HG03378 (cell line): ENCODE measurements around the gene SLC38A3.

Source experiments
- ATAC-seq: cut with Tn5 transposase; IDR thresholded peaks from one replicate; pipeline ENCODE4 v1.9.1; 2021; ENCODE audit warnings: mild to moderate bottlenecking, moderate library complexity; ENCODE audit not compliant: unreplicated experiment

SLC38A3 gene

GRCh38 chr3:50190936-50191660, 14.0 kb upstream of the SLC38A3 start, which contains the start of gene GNAT1:
Gene GNAT1 (plus strand): TSS chr3:50191610. CDS start chr3:50191726, 116 bp downstream.
- no peak for ATAC-seq

- no peak for ATAC-seq
These were observed 12.9 kb upstream of the SLC38A3 start for GRCh38 chr3:50192124-50192523.

DNA sequence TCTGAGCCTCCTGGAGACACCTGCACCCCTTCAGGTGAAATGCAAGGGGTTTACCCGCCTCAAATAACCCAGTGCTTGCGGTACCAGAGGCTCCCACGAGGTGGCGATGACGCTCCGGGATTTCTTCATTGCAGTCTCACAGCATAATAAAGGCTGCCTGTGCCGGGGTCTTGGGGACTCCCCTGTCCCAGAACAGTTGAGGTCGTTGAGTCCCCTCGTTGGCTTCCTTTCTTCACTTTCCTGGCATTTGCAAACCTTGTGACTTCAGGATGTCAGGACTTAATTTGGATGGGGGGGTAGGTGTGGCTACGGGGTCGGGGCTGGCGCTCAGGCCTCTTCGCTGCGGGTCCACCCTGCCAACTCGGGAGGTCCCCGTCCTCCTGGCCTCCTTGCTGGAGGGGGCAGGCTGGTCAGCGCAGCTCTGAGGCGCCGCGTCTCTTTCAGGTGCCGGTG, 12.4 kb upstream of the SLC38A3 start:
- ATAC-seq = no peak

DNA sequence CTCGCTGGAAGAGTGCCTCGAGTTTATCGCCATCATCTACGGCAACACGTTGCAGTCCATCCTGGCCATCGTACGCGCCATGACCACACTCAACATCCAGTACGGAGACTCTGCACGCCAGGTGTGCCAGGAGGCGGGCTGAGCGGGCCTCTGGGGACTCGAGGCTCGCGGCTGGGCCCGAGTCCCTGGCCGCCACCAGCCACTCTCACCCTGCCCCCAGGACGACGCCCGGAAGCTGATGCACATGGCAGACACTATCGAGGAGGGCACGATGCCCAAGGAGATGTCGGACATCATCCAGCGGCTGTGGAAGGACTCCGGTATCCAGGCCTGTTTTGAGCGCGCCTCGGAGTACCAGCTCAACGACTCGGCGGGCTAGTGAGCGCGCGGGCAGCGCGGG, 11.8 kb upstream of the SLC38A3 start:
- no peak for ATAC-seq

DNA sequence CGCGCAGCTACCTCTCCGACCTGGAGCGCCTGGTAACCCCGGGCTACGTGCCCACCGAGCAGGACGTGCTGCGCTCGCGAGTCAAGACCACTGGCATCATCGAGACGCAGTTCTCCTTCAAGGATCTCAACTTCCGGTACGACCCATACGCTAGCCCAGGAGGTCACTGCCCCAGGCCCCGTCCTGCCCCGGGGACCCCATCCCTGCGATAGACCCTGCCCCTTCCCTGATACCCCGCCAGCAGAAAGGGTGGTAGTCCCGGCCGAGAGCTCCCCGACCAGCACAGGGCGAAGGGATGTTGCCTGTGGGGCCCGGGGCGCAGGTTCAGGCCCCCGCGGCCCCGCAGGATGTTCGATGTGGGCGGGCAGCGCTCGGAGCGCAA, 11.3 kb upstream of the SLC38A3 start:
- ATAC-seq = no peak

DNA sequence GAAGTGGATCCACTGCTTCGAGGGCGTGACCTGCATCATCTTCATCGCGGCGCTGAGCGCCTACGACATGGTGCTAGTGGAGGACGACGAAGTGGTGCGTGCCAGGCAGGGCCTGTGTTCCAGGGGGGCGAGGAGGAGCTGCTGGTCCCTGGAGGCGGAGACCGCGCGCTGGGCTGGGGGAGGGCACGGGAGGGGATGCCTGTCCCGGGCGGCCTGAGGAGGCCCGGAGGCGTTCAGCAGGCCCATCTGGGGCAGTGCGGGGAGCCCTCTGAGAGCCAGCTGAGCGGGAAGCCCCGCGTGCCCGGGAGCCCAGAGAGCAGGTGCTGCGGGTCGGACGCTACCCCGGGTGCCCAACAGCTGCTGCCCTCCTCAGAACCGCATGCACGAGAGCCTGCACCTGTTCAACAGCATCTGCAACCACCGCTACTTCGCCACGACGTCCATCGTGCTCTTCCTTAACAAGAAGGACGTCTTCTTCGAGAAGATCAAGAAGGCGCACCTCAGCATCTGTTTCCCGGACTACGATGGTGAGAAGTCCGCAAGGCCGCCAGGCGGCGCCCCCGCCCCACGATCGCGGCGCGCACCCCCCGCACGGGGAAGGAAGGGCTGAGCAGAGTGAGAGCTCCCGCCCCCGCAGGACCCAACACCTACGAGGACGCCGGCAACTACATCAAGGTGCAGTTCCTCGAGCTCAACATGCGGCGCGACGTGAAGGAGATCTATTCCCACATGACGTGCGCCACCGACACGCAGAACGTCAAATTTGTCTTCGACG, 10.8 kb upstream of the SLC38A3 start:
- ATAC-seq = no peak

GRCh38 chr3:50194903-50195500, 10.1 kb upstream of the SLC38A3 start:
- no peak for ATAC-seq

DNA sequence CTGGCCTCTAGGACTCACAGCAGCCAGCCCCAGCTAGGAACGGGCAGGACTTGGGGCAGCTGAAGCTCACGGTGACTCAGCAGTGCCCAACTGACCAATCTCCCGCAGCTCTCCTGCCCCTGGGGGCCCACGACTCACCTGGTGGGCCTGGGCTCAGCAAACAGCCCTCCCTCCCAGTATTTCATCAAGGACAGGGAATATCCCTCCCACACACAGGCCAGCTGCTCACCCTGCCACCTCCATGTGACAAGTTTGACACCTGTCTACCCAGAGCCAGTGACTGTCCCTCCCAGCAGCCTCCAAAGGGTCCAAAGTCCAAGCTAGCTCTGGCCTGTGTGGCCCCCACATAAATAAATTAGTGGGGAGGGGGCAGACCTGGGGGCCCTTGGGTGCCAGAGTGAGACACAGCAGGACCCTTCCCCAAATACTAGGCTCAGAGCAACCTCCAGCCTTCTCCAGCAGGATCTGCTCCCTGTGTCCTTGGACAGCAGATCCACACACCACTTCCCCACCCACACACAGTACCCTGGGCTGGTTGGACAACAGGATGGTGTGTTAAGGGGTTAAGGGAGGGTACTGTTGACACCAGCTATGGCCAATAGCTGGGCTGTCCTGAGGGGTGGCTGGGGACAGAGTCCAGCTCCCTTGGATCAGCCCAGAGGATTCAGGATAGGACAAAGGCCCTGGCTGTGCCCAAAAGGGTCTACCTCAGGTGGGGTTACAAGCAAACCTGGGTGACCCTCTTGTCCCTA, 9.4 kb upstream of the SLC38A3 start:
- no peak for ATAC-seq

DNA sequence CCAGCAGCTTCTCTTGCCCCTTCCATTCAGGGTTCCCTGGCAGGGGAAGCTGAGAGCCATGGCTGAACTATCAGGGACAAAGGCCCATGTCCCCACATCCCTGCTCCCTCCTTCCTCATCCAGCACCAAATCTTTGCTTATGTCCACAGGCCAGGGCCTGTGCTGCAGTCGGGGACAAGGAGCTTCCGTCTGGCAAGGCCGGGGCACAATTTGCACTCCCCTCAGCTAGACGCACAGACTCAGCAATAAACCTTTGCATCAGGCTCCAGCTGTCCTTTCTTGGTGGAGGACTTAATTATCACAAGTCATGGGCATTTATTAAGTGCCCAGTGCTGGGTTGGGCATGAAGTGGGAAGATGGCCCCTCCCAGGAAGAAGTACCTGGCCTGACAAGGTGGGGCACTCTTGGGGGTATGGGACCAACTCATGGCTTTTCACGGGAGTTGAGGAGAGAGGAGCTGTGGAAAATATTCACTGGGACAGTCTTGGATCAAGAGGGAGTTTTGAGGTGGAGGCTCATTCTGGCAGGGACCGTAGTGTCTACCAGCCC, 8.7 kb upstream of the SLC38A3 start:
- ATAC-seq = no peak

GRCh38 chr3:50201573-50202315, 3.3 kb upstream of the SLC38A3 start:
- ATAC-seq = no peak

DNA sequence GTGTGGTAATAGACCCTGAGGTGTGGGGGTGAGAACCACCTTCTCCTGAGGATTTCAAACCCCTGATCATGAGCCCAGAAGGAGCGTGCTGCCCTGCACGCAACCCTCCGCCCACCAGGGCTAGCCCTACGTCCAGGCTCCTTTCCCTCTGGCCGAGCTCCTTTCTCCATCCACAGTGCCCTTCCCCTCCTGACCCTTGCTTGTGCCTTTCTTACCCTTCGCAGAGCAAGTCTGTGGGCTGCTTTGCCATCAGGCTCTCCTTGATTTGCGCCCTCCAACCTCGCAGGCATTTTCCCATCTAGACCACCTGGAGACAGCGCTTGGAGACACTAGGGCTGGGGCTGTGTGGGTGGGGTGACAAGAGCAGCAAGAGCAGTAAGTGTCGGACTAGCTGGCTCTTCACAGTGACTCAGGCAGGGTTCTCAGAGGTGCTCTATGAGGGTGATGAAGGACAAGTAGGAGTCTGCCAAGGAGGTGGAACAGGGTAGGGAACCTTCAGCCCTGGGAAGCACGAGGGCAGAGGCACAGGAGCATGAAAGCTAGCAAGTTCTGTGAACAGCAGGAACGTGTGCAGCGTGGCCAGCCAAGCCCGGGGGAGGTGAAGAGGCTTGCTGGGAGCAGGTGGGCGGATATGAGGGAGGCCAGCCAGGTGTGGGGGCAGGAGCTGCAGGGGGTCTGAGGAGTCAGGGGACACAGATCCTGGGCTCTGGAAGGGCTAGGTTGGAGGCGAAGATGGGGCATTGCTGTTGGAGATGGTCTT, 2.5 kb upstream of the SLC38A3 start:
- no peak for ATAC-seq

DNA sequence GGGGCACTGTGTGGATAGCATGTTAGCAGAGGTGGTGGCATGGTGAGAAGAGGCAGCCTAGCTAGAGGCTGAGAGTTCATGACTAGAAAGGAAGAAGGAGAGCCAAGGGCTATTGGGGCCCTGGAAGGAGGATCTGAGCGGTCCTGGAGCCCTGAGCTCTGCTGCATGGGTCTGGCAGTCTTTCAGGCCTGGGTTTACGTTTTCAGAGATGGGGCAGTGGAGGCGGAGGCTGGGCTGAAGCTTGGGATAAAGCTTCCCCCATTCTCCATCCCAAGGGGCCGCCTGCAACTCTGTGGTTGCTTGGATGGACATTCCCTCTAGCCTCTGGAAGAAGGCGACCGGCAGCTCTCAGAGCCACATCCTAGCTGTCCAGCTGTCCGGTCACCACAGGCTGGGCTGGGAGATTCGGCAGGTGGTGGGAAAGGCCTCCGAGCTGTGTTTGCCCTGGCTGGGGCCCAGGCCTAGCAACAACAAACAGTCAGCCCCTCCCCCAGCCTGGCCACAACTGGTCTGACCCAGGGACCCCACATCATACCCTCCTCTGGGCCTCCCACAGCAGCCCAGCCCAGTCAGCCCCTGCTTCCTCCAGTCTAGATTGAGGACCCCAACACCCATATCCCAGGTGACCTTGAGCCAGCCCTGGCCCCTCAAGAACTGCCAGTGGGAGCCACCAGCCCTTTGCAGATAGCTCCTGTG, 1.8 kb upstream of the SLC38A3 start:
- ATAC-seq = no peak

DNA sequence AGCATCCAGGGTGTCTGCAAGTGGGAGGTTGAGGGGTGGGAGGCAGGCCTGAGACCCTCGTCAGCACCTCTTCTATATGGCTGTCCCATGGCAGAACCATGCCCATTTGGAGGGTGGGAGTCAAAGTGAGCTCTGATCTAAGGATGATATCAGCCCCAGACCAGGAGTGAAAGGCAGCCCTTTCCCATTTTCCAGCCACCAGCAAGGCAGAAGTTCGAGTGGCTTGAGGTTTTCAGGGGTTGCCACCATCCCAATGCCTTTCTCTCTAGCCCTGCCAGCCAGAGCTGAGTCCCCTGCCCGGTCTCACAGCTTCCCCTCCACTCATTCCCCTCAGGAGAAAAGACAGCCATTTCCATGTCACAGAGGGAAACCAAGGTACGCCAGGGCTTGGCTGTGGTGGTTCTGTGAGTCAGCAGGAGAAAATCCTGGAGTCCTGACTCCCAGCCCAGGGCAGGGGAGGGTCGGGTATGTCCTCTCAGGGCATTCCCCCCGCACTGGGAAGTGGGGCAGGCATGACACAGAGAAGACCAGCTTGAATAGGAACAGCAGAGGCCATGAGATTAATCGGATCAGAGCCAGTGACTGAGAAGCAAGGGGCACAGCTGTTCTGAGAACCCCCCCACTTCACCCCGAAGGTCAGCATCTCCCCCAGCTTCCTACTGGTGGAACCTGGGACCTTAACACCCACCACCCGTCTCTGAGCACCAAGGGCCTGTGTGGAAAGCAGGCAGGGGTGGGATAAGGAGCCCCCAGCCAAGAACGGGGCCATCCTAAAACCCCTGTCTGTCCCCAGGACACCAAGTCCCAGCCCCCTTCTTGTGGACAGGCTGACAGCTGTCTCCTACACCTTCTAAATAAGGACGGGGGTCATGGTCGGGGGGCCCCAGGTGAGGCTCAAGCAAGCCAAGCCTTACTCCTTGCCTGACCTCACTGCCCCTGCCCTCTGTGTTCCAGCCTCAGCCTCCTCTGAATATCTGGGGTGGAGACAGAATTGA, 965 bp upstream of the SLC38A3 start:
- ATAC-seq = no peak

DNA sequence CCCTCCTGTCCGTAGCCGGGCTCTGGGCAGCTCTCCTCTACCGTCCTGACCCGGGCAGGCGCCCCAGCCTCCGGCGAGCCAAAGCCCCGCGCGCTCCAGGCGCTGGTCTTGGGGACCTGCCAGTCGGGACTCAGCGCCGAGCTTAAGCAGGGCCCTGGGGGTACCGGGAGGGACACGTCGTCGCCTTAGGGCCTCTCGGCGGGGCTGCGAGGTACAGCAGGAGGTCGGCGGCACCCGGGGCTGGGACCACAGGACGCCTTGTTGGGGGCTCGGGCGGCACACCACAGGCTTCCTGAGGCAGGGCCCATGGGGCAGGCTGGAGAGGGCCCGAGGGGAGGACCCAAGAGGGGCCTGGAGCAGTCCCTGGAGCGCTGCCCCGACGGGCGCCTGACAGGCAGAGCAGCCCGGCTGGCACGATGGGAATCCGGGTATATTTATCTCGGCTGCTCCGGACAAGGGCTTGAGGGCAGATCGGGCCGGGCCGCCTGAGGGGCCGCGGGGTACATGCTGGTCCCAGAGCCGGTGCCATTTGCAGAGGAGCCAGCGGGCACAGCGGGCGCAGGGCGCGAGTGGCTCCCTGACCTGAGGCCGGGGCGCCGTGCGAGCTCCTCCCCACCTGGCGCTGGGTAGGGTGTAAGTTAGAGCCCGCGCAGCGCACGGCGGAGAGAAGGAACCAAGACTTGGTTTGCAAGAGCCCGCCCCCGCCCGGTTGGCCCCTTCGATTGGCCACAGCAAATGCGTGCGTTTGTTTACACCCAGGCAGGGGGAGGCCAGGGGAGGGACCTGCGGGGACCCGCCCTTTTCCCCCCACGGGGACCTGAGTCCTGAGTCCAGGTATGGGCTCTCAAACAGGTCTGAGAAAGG, 574 bp downstream of the SLC38A3 start:
- ATAC-seq = no peak

DNA sequence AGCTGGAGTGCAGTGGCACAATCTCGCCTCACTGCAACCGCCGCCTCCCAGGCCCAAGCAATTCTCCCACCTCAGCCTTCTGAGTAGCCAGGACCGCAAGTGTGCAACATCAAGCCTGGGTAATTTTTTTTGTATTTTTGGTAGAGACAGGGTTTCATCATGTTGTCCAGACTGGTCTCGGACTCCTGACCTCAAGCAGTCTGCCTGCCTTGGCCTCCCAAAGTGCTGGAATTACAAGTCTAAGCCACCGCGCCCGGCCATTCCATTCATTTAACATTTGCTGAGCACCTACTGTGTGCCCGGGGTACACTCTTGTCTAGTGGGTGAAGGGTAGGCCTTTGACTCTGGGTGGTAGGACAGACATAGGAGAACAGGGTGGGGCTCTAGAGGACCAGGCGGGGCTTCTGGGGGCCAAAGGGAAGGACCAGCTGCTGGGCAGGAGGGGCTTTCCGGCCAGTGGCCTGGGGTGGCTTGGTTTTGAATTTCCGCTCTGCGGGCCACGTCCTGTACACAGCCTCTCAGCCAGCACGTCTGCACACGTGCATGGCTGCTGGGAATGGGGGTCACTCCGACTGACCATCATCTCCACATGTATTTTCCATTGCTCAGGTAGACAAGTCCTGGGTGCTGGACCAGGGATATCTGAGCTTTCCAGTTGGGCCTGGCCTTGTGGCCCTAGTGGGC, 2.4 kb downstream of the SLC38A3 start:
- ATAC-seq = no peak

- ATAC-seq = no peak
These were observed 3.7 kb downstream of the SLC38A3 start for GRCh38 chr3:50208677-50209344.
